Lower lobe of right lung (tissue), 2 donors: ENCODE measurements around the gene PRAC1. TPM values are rescaled to one million over a fixed set of nuclear protein-coding genes. Genes with fewer than 3 reads are reported as not detected.
A peak's percentile ranks its signal among the peaks of the same experiment; 100 is the strongest.

Experiments used
- ATAC-seq, 2 donors: fragments of 200-7000 bp; cut with Tn5 transposase; one replicate each; pipeline ENCODE4 v1.9.1; 2020 to 2022; ENCODE audit warnings: mild to moderate bottlenecking in 2 of 2, moderate library complexity in 2 of 2
- DNase-seq: peaks from one replicate; pipeline ENCODE4 v3.0.0-alpha.2; 2020
- H3K27ac ChIP-seq: fragments of 200-600 bp; one replicate; pipeline ENCODE4 v1.8.0; 2022
- H3K27me3 ChIP-seq: fragments of 200-600 bp; one replicate; pipeline ENCODE4 v1.8.0; 2022; ENCODE audit warnings: low read depth
- H3K36me3 ChIP-seq: fragments of 200-600 bp; one replicate; pipeline ENCODE4 v1.8.0; 2022; ENCODE audit warnings: mild to moderate bottlenecking
- H3K4me1 ChIP-seq: fragments of 200-600 bp; one replicate; pipeline ENCODE4 v1.8.0; 2022
- H3K4me3 ChIP-seq: fragments of 200-600 bp; one replicate; pipeline ENCODE4 v1.8.0; 2022; ENCODE audit warnings: mild to moderate bottlenecking
- H3K9me3 ChIP-seq: fragments of 200-600 bp; one replicate; pipeline ENCODE4 v1.8.0; 2022
- CTCF ChIP-seq: fragments of 200-600 bp; IDR thresholded peaks from one replicate; pipeline ENCODE4 v1.8.0; 2022; ENCODE audit warnings: antibody characterized with exemption, mild to moderate bottlenecking
- intact Hi-C: fragments of 100-400 bp; cut with DNase I; formaldehyde crosslinking; loops from one replicate; pipeline ENCODE4 v1.11.0; 2022
- total RNA-seq: library from RNA; stranded (reverse); fragmentation: NEBNext Ultra II Directional; extraction: Animal tissue kit (Norgen Biotek cat#: 25700); gene quantifications from one replicate; pipeline ENCODE4 v1.2.1, GENCODE V29; 2021
- donor health status: DM: no; HTN: yes; CAD: no; lungs with severe emphysema.

The PRAC1 gene
- total RNA-seq, 1 donor from 2014 or later = not detected

- Histone ChIP-seq H3K4me3 (no peak overlapping the region), H3K27me3 (peaks cover 99% of the 10 kb centered on the region), H3K27ac (no peak overlapping the region), H3K36me3 (no peaks in the 10 kb centered on the region), H3K9me3 (no peaks in the 10 kb centered on the region), H3K4me1 (peaks cover 33% of the 10 kb centered on the region)
- intact Hi-C loops = no loop called here
- no peak for TF ChIP-seq CTCF
- DNase-seq (no peak), ATAC-seq (no peak)
These were observed 4.0 kb upstream of the PRAC1 start for GRCh38 chr17:48726114-48726915.

- H3K9me3 ChIP-seq = no peaks in the 10 kb centered on the region
- H3K4me3 ChIP-seq = no peak overlapping the region
- no peak for ATAC-seq
- H3K4me1 ChIP-seq = peaks cover 33% of the 10 kb centered on the region
- no peak for TF ChIP-seq CTCF
- peaks cover 100% of the 10 kb centered on the region for H3K27me3 ChIP-seq
- intact Hi-C loops = no loop called here
- DNase-seq = no peak
- H3K27ac ChIP-seq = no peak overlapping the region
- no peaks in the 10 kb centered on the region for H3K36me3 ChIP-seq
These were observed 3.2 kb upstream of the PRAC1 start for GRCh38 chr17:48725288-48726064.

GRCh38 chr17:48725004-48725287 is 2.6 kb upstream of the PRAC1 start:
- peaks cover 33% of the 10 kb centered on the region for H3K4me1 ChIP-seq
- TF ChIP-seq CTCF = no peak
- no peak for DNase-seq
- no peak overlapping the region for H3K27ac ChIP-seq
- no peak for ATAC-seq
- intact Hi-C loops = no loop called here
- H3K4me3 ChIP-seq = no peak overlapping the region
- H3K9me3 ChIP-seq = no peaks in the 10 kb centered on the region
- H3K27me3 ChIP-seq = peaks cover 100% of the 10 kb centered on the region
- H3K36me3 ChIP-seq = no peaks in the 10 kb centered on the region

GRCh38 chr17:48724251-48725003 is 2.1 kb upstream of the PRAC1 start:
- H3K27me3 ChIP-seq = peaks cover 100% of the 10 kb centered on the region
- peaks cover 36% of the 10 kb centered on the region for H3K4me1 ChIP-seq
- peak; percentile 75 for TF ChIP-seq CTCF
- intact Hi-C loops = no loop called here
- H3K4me3 ChIP-seq = no peak overlapping the region
- H3K27ac ChIP-seq = no peak overlapping the region
- H3K9me3 ChIP-seq = no peaks in the 10 kb centered on the region
- H3K36me3 ChIP-seq = no peaks in the 10 kb centered on the region
- peak; percentile 87 for DNase-seq
- ATAC-seq = peak; percentile 80 to 87

- DNase-seq (no peak), ATAC-seq (no peak)
- Histone ChIP-seq H3K36me3 (no peaks in the 10 kb centered on the region), H3K4me1 (peaks cover 42% of the 10 kb centered on the region), H3K4me3 (peak overlapping the region; percentile 17), H3K27me3 (peaks cover 100% of the 10 kb centered on the region), H3K27ac (no peak overlapping the region), H3K9me3 (no peaks in the 10 kb centered on the region)
- intact Hi-C loops = no loop called here
- no peak for TF ChIP-seq CTCF
These were observed 1.3 kb upstream of the PRAC1 start for GRCh38 chr17:48723423-48724250.
